Thymus (tissue), 11 donors: ENCODE data around the gene KHNYN. TPM values are rescaled to one million over a fixed set of nuclear protein-coding genes. Genes with fewer than 3 reads are reported as not detected.
A peak's percentile ranks its signal among the peaks of the same experiment; 100 is the strongest.

Experiments used
- DNase-seq, 9 donors: peaks; one replicate each; pipeline ENCODE4 v3.0.0-alpha.2; 2013; ENCODE audit warnings: low spot score in 9 of 9, low read depth in 6 of 9, missing footprints in 1 of 9
- H3K27ac ChIP-seq, 2 donors: one replicate each; pipeline ENCODE4 v1.5.1; 2013; ENCODE audit warnings: control low read depth in 1 of 2, low read depth in 1 of 2, low read length in 1 of 2, mild to moderate bottlenecking in 1 of 2, moderate library complexity in 1 of 2
- H3K27me3 ChIP-seq, 2 donors: one replicate each; pipeline ENCODE4 v1.5.1; 2013; ENCODE audit warnings: low read length in 1 of 2; ENCODE audit not compliant: control insufficient read depth in 2 of 2, insufficient read depth in 1 of 2
- H3K36me3 ChIP-seq, 2 donors: one replicate each; pipeline ENCODE4 v1.5.1; 2013; ENCODE audit warnings: low read length in 1 of 2, mild to moderate bottlenecking in 1 of 2, moderate library complexity in 1 of 2; ENCODE audit not compliant: control insufficient read depth in 2 of 2, insufficient read depth in 2 of 2
- H3K4me1 ChIP-seq, 2 donors: one replicate each; pipeline ENCODE4 v1.5.1; 2013; ENCODE audit warnings: low read length in 2 of 2; ENCODE audit not compliant: control insufficient read depth in 2 of 2, insufficient read depth in 2 of 2
- H3K4me3 ChIP-seq, 2 donors: one replicate each; pipeline ENCODE4 v1.5.1; 2013; ENCODE audit warnings: low read length in 2 of 2, control low read depth in 1 of 2, mild to moderate bottlenecking in 1 of 2
- H3K9me3 ChIP-seq, 2 donors: one replicate each; pipeline ENCODE4 v1.5.1; 2013; ENCODE audit warnings: low read length in 1 of 2, mild to moderate bottlenecking in 1 of 2; ENCODE audit not compliant: control insufficient read depth in 2 of 2, insufficient read depth in 1 of 2
- WGBS: extraction: QIAGEN DNeasy Blood & Tissue Kit; methylation state at CpG from one replicate; pipeline ENCODE4 v1.1.7; 2013; 5-methylcytosine and 5-hydroxymethylcytosine counted together
- polyA plus RNA-seq: library from polyadenylated mRNA; stranded (reverse); fragments of 200-250 nt; gene quantifications from one replicate; pipeline ENCODE4 v1.2.3, GENCODE V29; 2013
- total RNA-seq: library from RNA; stranded (reverse); fragments of 120-200 nt; gene quantifications from one replicate; pipeline ENCODE4 v1.2.4, GENCODE V29; 2013
- donor health status: healthy.

Gene KHNYN
- total and polyA plus RNA-seq, 2 donors, result 28.9 to 35.3 TPM

GRCh38 chr14:24416932-24417619, 12.7 kb upstream of the KHNYN start:
- H3K9me3 ChIP-seq, result no peaks in the 10 kb centered on the region
- 96% methylated on average over 16 of the region's 16 CpGs for WGBS
- H3K27ac ChIP-seq, result no peak overlapping the region
- DNase-seq, result no peak
- H3K4me1 ChIP-seq, result peaks cover 0 to 1% of the 10 kb centered on the region in 2 donors
- peaks cover 0 to 4% of the 10 kb centered on the region in 2 donors for H3K36me3 ChIP-seq
- no peaks in the 10 kb centered on the region for H3K27me3 ChIP-seq
- no peak overlapping the region for H3K4me3 ChIP-seq

DNA sequence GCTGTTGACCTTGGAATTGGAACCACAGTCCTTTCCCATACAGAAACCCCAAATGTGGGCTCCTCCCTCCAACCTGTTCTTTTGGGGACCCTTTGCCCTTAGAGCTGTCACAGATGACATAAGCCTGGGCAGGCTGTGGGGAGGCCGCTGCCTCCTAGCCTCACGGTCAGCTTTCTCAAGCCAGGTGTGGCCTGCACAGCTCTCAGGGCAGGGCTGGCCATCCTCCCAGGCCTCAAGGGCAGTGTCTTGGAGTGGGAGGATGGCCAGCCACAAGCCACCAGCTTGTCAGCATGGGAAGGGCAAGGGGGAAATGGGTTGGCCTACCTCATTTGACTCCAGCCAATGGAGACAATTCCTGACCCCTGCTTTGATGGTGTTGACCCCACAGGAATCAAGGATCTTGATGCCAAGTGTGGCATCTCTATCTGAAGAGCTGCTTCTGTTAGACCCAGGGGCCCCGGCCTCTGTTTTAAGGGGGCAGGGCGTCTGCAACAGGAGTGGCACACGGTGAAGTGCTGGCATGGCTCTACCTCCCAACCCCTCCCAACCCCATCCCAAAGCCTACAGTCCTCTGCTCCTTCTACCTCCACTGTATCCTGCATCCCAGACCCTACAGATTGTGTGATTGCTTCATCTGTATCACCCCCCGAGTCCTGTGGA, 11.8 kb upstream of the KHNYN start:
- Histone ChIP-seq H3K27ac (no peak overlapping the region), H3K27me3 (no peaks in the 10 kb centered on the region), H3K4me3 (no peak overlapping the region), H3K36me3 (peaks cover 0 to 4% of the 10 kb centered on the region in 2 donors), H3K4me1 (peaks cover 6 to 9% of the 10 kb centered on the region in 2 donors), H3K9me3 (no peaks in the 10 kb centered on the region)
- no peak for DNase-seq
- WGBS, result 95% methylated on average over 6 of the region's 6 CpGs

DNA sequence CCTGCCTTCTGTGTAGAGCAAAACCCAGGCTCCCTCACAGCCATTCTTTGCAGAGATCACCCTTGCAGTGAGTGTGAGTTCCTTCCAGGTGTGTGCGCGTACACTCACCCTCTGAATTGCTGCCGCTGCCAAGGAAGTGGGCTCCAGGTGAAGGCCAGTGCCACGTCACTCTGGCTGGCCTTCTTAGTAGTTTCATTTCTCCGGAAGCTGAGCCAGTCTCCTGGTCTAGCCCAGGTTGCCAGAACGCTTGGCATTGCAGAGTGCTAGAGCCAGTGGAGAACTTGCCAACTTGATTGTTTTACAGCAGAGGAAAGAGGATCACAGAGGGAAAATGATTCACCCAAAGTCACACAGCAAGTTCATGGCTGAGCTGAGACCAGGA, 11.3 kb upstream of the KHNYN start:
- H3K4me3 ChIP-seq, result no peak overlapping the region
- WGBS, result 64% methylated on average over 6 of the region's 6 CpGs
- peaks cover 6 to 14% of the 10 kb centered on the region in 2 donors for H3K4me1 ChIP-seq
- no peak overlapping the region for H3K27ac ChIP-seq
- no peaks in the 10 kb centered on the region for H3K9me3 ChIP-seq
- DNase-seq, result no peak
- H3K36me3 ChIP-seq, result peaks cover 0 to 4% of the 10 kb centered on the region in 2 donors
- H3K27me3 ChIP-seq, result no peaks in the 10 kb centered on the region

DNA sequence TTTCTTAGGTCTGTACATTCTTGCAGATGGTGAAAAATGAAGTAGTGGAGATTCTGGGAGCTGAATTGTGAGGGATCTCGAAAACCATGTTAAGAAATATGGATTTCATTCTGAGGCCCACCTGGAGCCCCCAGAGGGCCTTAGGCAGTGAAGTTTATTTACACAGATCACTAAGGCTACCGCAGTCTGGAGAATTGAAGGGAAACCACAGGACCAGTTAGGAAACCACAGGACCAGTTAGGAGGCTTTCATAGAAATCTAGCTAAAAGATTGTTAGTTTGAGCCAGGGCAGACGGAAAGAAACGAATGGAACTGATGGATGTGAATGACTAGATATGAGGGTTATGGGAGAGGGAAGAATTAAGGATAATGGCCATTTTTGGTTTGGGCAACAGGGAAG, 7.5 kb upstream of the KHNYN start:
- 9% methylated on average over 4 of the region's 4 CpGs for WGBS
- Histone ChIP-seq H3K36me3 (no peaks in the 10 kb centered on the region), H3K9me3 (no peaks in the 10 kb centered on the region), H3K27ac (no peak overlapping the region), H3K4me1 (peaks cover 9 to 24% of the 10 kb centered on the region in 2 donors), H3K27me3 (no peaks in the 10 kb centered on the region), H3K4me3 (no peak overlapping the region)
- DNase-seq, result peak in 1 of 9 donors; percentile 50

DNA sequence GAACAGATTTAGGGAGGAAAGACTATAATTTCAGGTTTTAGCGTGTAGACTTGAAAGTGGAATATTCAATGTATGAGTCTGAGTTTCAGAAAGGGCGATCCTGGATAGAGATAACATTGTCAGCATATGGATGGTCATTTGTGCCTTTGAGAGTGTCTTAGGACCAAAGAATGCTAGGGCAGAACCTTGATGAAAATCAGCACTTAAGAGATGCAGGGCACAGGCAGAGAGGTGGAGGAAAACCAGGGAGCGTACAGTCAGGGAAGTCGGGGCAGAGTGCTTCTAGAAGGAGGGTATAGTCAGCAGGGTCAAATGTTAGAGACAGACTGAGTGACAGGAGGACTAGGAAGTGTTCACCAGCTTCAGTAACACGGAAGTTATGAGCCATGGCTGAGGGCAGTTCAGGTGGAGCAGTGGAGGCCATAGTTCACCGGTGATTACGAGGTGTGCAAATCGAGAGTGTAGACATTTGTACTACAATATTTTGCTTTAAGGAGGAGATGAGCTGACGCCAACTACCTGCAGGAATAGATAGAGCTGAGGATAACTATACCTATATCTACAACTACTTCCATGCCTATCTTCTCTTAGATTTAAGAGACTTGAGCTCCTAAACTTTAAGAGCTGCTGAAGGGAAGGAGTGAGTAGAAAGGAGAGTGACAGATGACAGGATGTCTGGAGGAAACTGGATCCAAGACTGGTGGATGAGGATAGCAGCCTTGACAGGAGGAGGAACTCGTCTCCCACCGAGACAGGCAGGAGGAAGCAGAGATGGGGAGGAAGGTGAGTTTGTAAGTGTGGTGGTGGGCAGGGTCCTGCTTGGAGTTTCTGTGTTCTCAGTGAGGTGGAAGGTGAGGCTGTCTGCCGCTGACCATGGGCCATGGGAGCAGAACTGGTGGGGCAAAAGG, 6.8 kb upstream of the KHNYN start:
- DNase-seq, result peak in 1 of 9 donors; percentile 34
- Histone ChIP-seq H3K36me3 (no peaks in the 10 kb centered on the region), H3K27me3 (no peaks in the 10 kb centered on the region)

GRCh38 chr14:24425704-24426103, 4.0 kb upstream of the KHNYN start:
- peaks cover 21 to 51% of the 10 kb centered on the region in 2 donors for H3K4me1 ChIP-seq
- H3K4me3 ChIP-seq, result no peak overlapping the region
- H3K27me3 ChIP-seq, result no peaks in the 10 kb centered on the region
- no peak for DNase-seq
- H3K9me3 ChIP-seq, result no peaks in the 10 kb centered on the region
- 80% methylated on average over 3 of the region's 3 CpGs for WGBS
- H3K36me3 ChIP-seq, result no peaks in the 10 kb centered on the region
- H3K27ac ChIP-seq, result no peak overlapping the region

More for the DNA sequence above, 6.8 kb upstream of the KHNYN start:
- Histone ChIP-seq H3K27ac (no peak overlapping the region), H3K4me3 (no peak overlapping the region), H3K9me3 (no peaks in the 10 kb centered on the region), H3K4me1 (peaks cover 14 to 31% of the 10 kb centered on the region in 2 donors)
- 59% methylated on average over 12 of the region's 12 CpGs for WGBS

- no peak overlapping the region for H3K4me3 ChIP-seq
- H3K27me3 ChIP-seq, result no peaks in the 10 kb centered on the region
- DNase-seq, result no peak
- peak overlapping the region in 1 of 2 donors; percentile 20 for H3K27ac ChIP-seq
- H3K36me3 ChIP-seq, result no peaks in the 10 kb centered on the region
- H3K9me3 ChIP-seq, result no peaks in the 10 kb centered on the region
- peaks cover 28 to 57% of the 10 kb centered on the region in 2 donors for H3K4me1 ChIP-seq
- 95% methylated on average over 2 of the region's 2 CpGs for WGBS
Measured at GRCh38 chr14:24426150-24426911, 3.4 kb upstream of the KHNYN start.

DNA sequence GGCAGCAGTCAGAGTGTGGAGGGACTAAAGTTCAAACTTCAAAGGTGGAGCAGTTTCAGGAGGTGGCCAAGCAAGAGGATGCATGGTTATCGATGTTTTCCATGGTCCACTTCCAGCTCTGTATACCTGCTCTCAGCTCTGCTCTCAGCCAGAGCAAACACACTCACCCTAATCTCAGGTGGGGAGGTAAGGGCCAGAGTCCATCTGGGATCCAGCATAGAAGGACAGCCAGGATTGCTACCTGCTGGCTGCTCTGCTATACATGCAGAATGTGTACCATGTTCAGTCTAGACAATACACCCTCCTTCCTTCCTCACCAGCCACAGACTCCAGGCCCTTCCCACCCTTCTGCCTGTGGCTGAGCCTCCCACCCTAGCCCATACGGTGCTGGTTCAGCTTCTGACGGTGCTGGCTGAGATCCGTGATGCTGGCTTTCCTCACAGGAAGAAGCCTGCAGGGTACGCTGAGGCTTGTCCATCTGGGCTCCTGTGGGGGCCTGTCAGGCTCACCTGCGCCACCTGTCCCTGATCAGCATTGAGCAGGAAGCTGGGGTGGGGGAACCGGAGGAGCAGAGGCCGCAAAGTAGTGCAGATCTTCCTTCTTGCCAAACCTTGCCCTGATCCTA, 2.7 kb upstream of the KHNYN start:
- Histone ChIP-seq H3K27me3 (no peaks in the 10 kb centered on the region), H3K9me3 (no peaks in the 10 kb centered on the region), H3K4me3 (no peak overlapping the region), H3K27ac (peak overlapping the region; percentile 20 to 58), H3K4me1 (peaks cover 30 to 64% of the 10 kb centered on the region in 2 donors), H3K36me3 (peaks cover 0 to 7% of the 10 kb centered on the region in 2 donors)
- DNase-seq, result peak in 4 of 9 donors; percentile 48 to 77 (median 56)
- 19% methylated on average over 8 of the region's 8 CpGs for WGBS
